ENCODE data around the gene MAGI2.
"Not testable (repeated sequence)": the region's sequence is repeated elsewhere in the genome, so short reads cannot be mapped to it uniquely, and the experiment has no call there.

Gene MAGI2

DNA sequence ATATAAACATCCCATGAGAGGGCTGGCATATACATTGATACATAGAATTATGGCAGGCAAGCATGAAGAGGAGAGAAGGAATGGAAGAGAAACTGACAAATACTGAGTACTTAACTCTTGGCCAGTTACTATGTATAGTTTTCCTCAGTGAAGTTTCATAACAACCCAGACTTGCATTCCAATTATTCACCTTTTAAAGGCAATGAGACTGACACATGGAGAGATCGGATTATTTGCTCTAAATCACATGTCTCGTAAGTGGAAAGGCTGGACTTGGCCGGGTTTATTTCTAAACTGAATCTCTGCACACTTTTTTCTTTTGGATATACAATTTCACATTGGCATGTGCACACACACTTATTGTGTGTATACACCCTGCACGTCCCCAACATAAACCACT is 1106.6 kb downstream of the MAGI2 start:
- H3K4me3 Mint-ChIP-seq = no peak overlapping the region
- no peaks in the 10 kb centered on the region for H3K36me3 Mint-ChIP-seq (ENCODE audit: low read depth)
- no peaks in the 10 kb centered on the region for H3K27me3 Mint-ChIP-seq
- H3K4me1 Mint-ChIP-seq = no peaks in the 10 kb centered on the region
- DNase-seq (no peak), ATAC-seq (no peak)
- no peak overlapping the region for H3K27ac Mint-ChIP-seq
- no peaks in the 10 kb centered on the region for H3K9me3 Mint-ChIP-seq

DNA sequence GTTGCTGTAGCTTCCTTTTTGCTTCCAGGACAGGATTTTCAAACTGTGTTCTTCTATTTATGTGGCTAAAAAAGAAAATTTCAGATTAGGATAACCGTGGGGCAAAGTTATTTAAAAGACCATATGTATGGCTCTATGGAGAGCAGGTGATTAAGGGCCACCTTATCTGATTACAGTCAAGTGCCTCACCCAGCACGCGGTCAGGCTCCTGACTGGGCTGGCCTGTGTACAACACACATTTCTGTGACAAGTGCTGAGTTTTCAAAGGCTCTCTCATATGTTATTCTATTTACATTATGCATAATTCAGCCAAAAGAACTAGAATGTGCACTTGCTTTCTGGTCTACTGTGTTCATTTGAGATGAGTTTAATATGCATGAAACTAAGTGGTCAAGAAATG is 1107.5 kb downstream of the MAGI2 start:
- Mint-ChIP-seq H3K4me1 (no peaks in the 10 kb centered on the region), H3K36me3 (ENCODE audit: low read depth) (no peaks in the 10 kb centered on the region), H3K4me3 (no peak overlapping the region), H3K27ac (no peak overlapping the region), H3K27me3 (no peaks in the 10 kb centered on the region), H3K9me3 (peaks cover 3% of the 10 kb centered on the region)
- ATAC-seq (no peak), DNase-seq (no peak)

DNA sequence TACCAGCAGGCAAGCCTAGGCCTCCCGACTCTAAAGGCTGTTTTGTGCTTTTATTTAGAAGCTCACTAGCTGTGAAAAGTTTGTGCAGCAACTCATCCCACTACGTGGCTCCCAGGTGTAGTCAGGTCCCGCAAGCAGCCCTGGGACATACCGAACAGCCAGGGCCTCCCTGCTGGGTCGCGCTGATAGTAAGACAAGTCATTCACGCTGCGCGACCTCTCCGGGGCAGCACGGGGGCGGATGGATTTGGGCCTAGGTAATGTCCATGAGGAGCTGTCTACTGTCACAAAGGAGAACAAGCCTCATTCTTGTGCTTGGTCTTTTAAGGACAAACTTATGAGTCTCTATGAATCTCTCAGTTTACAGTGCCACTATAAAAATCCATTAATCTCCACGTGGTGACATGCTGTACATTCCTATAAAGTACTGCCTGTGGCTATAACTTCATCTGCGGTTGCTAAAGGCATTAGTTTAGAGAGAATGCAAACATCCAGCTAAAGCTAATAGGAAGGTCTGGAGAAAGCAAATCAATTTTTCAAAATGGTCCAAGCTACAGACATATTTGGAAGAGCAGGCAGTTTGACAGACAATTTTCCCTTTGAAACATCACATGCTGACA is 1108.1 kb downstream of the MAGI2 start:
- Mint-ChIP-seq H3K9me3 (peaks cover 7% of the 10 kb centered on the region), H3K4me3 (no peak overlapping the region), H3K36me3 (ENCODE audit: low read depth) (no peaks in the 10 kb centered on the region), H3K27me3 (no peaks in the 10 kb centered on the region), H3K4me1 (no peaks in the 10 kb centered on the region), H3K27ac (no peak overlapping the region)
- ATAC-seq = no peak
- DNase-seq = no peak

DNA sequence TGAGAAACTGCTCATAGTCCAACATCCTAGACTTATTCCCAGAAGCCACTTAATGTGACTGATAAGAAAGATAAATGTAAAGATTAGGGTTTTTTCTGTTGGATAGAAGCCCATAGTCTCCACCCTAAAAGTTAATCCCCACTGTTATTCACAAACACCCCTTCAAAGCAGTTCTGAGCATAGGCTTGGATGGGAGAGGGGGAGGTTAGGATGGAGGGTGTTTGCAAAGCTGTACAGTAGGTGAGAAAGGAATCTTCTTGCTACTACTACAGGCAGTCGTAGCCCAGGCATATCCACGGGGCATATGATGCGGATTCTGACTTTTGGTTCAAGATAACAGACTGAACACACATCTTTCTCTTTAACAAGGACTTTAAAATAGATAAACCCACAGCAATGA is 1119.0 kb downstream of the MAGI2 start:
- DNase-seq = no peak
- no peak overlapping the region for H3K4me3 Mint-ChIP-seq
- no peaks in the 10 kb centered on the region for H3K27me3 Mint-ChIP-seq
- H3K36me3 Mint-ChIP-seq (ENCODE audit: low read depth) = no peaks in the 10 kb centered on the region
- no peaks in the 10 kb centered on the region for H3K4me1 Mint-ChIP-seq
- no peak overlapping the region for H3K27ac Mint-ChIP-seq
- H3K9me3 Mint-ChIP-seq = no peaks in the 10 kb centered on the region
- no peak for ATAC-seq

DNA sequence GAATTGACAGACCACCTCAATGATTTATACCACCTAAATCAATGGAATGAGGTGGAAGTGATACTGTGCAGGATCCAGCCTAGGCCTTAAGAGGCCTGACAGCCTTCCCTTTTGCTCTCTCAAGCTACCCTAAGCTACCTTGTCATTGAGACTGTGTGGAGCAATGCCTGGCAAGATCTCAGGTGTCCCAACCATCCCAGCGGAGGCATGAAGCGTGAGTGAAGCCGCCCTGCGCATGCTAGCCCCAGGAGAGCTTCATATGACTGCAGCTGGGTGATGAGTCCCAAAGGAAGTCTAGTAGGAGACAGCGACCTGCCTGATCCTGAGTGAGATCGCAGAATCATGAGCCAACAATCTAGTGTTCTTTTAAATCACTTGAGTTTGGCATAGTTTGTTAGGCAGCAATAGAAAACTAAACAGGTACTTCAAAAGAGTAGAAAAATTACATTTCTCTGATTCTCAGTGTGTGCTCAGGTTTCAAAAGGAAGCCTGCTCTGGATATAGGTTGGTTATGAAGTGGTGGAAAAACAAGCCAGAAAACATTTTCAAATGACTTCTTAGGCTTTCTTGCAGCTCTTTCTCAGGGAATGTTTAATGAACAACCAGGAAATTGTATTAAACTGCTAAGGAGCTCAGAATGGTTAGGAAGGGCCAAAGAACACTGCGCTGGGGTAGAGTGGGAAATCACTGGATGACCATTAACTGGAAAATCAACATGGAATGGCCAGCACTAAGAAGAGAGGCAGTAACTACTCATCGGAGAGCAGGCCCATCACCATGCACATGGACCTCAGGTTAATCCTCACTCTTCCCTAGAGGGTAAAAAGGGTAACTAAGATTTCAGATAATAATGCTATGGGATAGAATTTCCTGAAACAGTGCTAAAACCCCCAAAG is 1119.7 kb downstream of the MAGI2 start:
- no peaks in the 10 kb centered on the region for H3K36me3 Mint-ChIP-seq (ENCODE audit: low read depth)
- H3K4me1 Mint-ChIP-seq = no peaks in the 10 kb centered on the region
- H3K27ac Mint-ChIP-seq = no peak overlapping the region
- no peaks in the 10 kb centered on the region for H3K9me3 Mint-ChIP-seq
- H3K4me3 Mint-ChIP-seq = no peak overlapping the region
- ATAC-seq = no peak
- H3K27me3 Mint-ChIP-seq = no peaks in the 10 kb centered on the region
- no peak for DNase-seq

DNA sequence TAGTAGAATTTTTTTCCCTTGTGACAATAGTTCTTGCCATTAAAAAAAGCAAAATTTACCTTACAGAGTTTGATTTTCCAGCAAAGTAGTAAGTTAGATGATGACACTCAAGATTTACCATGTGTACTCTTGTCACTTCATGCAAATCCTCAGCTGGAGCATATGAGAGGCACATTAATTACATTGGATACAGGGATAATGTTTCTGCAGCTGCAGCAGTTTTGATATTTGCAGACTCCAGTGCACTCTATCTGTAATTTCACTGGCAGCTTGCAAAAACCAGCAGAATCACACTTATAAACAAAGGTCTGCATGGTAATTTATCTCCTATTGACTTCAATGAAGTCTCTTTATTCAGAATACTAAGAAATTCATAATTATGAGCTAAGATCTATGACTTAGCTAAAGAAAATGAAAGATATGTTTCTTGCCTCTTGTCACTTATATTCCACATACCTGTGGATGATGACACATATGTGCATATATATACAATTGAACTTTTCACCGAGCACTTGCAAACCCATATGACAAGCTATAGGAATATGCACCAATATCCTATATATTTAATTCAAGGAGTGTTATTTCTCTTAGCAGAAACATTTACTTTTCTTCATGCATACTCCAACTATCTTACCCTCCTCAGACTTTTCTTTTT is 1124.3 kb downstream of the MAGI2 start:
- ATAC-seq = no peak
- Mint-ChIP-seq H3K4me3 (no peak overlapping the region), H3K9me3 (no peaks in the 10 kb centered on the region), H3K27me3 (no peaks in the 10 kb centered on the region), H3K36me3 (ENCODE audit: low read depth) (no peaks in the 10 kb centered on the region), H3K4me1 (no peaks in the 10 kb centered on the region), H3K27ac (no peak overlapping the region)
- no peak for DNase-seq

DNA sequence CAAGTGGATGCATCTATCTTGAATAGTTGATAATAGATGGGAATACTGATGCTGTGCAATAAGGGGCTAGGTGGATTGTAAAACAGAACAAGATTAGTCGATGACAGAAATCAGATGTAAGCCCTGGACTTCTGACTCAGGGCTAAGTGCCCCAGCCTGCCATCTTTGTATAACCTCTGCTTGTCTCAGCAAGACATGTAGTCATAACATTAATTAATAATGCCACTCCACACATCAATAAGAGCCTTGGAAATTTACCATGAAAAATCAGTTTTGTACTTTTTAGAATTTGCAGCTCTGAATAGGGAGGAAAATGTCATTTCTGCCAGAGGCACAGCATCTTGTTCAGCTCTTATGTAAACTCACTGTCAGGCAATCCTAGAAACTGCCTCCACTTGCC is 1125.7 kb downstream of the MAGI2 start:
- H3K27me3 Mint-ChIP-seq = no peaks in the 10 kb centered on the region
- no peaks in the 10 kb centered on the region for H3K4me1 Mint-ChIP-seq
- no peak overlapping the region for H3K27ac Mint-ChIP-seq
- H3K36me3 Mint-ChIP-seq (ENCODE audit: low read depth) = no peaks in the 10 kb centered on the region
- no peak for ATAC-seq
- no peak for DNase-seq
- no peak overlapping the region for H3K4me3 Mint-ChIP-seq
- H3K9me3 Mint-ChIP-seq = no peaks in the 10 kb centered on the region

DNA sequence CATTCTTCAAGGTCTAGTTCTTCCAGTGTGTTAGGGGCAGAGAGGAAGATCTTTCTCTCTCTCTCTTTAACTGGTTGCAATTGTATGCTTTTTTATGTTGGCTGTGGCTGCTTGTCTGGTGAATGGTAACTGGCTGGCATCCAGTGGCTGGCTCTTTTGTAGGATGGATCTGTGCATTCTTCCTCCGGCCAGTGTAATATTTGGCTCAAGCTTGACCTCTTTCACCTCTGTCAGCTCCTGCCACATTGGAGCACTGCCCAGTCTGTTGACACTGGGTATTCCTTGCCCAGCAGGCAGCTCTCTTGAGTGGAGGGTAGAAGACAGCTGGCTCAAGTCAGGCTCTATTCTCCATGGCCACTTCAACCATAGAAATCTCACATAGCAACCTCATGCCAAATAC is 1126.6 kb downstream of the MAGI2 start:
- Mint-ChIP-seq H3K36me3 (ENCODE audit: low read depth) (no peaks in the 10 kb centered on the region), H3K4me3 (no peak overlapping the region), H3K27me3 (no peaks in the 10 kb centered on the region), H3K27ac (no peak overlapping the region), H3K4me1 (no peaks in the 10 kb centered on the region), H3K9me3 (no peaks in the 10 kb centered on the region)
- ATAC-seq = no peak
- DNase-seq = no peak

DNA sequence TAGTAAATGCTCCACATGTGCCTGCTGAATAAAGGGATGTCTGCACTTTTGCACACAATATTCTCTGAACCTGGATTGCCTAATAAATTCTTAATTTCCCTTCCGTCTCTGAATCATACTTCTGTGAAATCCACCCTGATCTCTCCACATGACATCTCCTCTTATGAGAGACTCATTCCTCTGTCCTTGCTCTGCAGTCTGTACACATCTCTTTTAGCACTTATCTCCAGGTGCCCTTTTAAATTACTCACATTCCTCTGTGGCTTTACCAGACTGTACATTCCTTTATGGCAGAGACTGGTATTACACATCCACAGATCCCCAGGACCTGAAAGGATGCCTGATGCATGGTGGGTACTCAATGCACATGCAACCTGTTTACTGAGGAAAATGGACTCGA is 1127.3 kb downstream of the MAGI2 start:
- H3K4me1 Mint-ChIP-seq = no peaks in the 10 kb centered on the region
- ATAC-seq (no peak), DNase-seq (no peak)
- no peak overlapping the region for H3K4me3 Mint-ChIP-seq
- no peaks in the 10 kb centered on the region for H3K9me3 Mint-ChIP-seq
- H3K27ac Mint-ChIP-seq = no peak overlapping the region
- H3K36me3 Mint-ChIP-seq (ENCODE audit: low read depth) = no peaks in the 10 kb centered on the region
- no peaks in the 10 kb centered on the region for H3K27me3 Mint-ChIP-seq

DNA sequence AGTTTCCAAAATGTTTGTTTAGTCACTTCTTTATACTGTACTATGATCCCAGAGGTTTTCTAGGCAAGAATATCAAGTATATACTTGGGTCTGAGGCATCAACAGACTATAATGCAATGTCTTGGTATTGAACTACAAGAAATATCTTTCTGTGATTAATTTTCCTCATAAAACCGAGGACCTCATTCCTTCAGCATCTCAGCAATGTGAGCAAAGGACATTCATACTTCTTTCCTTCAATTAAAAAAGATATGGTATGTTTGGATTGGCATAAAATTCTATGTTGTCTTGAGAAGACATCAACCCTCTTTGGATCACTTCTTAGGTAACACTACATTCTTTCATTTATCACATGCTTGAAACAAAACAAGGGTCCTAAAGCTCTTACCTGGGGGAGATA is 1130.3 kb downstream of the MAGI2 start:
- DNase-seq = no peak
- Mint-ChIP-seq H3K4me1 (no peaks in the 10 kb centered on the region), H3K36me3 (ENCODE audit: low read depth) (no peaks in the 10 kb centered on the region), H3K27ac (no peak overlapping the region), H3K9me3 (peaks cover 2% of the 10 kb centered on the region), H3K4me3 (no peak overlapping the region), H3K27me3 (no peaks in the 10 kb centered on the region)
- no peak for ATAC-seq

DNA sequence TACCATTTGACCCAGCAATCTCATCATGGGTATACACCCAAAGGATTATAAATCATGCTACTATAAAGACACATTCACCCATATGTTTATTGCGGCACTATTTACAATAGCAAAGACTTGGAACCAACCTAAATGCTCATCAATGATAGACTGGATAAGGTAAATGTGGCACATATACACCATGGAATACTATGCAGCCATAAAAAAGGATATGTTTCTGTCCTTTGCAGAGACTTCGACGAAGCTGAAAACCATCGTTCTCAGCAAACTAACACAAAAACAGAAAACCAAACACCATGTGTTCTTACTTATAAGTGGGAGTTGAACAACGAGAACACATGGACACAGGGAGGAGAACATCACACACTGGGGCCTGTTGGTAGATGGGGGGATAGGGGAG is 1131.2 kb downstream of the MAGI2 start:
- H3K4me1 Mint-ChIP-seq; ATAC-seq; H3K9me3 Mint-ChIP-seq; H3K27me3 Mint-ChIP-seq; H3K36me3 Mint-ChIP-seq (ENCODE audit: low read depth); H3K4me3 Mint-ChIP-seq; H3K27ac Mint-ChIP-seq; DNase-seq: not testable (repeated sequence)

DNA sequence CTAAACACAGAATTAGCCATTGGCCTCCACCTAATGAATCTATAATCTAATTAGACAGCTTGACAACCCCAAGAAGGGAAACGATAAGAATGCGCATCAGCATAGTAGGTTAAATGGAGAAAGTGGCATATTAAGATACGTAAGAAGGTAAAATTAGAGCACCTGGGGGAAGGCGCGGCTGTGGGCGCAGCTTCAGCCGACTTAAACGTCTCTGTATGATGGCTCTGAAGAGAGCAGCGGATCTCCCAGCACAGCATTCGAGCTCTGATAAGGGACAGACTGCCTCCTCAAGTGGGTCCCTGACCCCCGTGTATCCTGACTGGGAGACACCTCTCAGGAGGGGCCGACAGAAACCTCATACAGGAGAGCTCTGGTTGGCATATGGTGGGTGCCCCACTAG is 1136.1 kb downstream of the MAGI2 start:
- H3K9me3 Mint-ChIP-seq = peaks cover 4% of the 10 kb centered on the region
- H3K4me1 Mint-ChIP-seq = no peaks in the 10 kb centered on the region
- DNase-seq = no peak
- ATAC-seq = no peak
- no peaks in the 10 kb centered on the region for H3K36me3 Mint-ChIP-seq (ENCODE audit: low read depth)
- no peaks in the 10 kb centered on the region for H3K27me3 Mint-ChIP-seq
- H3K27ac Mint-ChIP-seq = no peak overlapping the region
- no peak overlapping the region for H3K4me3 Mint-ChIP-seq

DNA sequence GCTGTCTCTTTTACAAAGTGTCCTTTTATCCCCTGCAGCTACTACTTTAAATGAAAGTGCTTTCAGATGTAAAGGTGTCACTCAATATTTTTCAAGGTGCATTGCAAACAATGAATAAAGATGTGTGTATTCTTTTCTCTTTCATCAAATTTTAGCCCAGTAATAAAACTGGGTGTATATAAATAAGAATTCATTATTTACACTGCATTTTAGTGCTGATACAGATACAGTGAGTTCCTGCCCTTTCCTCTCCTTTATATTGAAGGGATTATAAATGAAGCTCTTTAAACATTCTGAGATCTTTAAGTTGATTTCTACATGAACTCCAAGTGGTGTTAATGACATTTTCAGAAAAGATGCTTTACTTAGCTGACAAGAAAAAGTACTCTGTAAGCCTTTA is 1137.4 kb downstream of the MAGI2 start:
- H3K4me3 Mint-ChIP-seq = no peak overlapping the region
- no peaks in the 10 kb centered on the region for H3K4me1 Mint-ChIP-seq
- H3K9me3 Mint-ChIP-seq = peaks cover 6% of the 10 kb centered on the region
- no peak overlapping the region for H3K27ac Mint-ChIP-seq
- H3K36me3 Mint-ChIP-seq (ENCODE audit: low read depth) = no peaks in the 10 kb centered on the region
- no peak for ATAC-seq
- no peaks in the 10 kb centered on the region for H3K27me3 Mint-ChIP-seq
- no peak for DNase-seq

DNA sequence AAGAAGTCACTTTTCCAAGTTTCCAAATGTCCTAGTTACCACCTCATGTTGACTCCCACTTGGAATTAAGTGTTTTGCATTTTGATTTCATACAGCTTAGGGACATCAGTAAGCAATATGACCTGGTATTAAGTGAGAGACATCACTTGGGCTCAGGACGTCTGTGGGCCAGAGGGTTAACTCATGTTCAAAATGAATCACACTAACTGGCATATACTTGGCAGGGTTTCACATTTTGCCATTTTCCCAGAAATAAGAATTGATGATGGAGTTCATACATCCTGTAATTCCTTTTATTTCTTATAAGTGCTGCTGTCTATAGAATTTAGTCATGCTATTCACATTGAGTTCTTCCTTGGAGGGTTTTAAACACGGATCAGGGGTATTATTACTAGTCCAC is 1138.3 kb downstream of the MAGI2 start:
- Mint-ChIP-seq H3K4me3 (no peak overlapping the region), H3K27ac (no peak overlapping the region), H3K9me3 (peaks cover 7% of the 10 kb centered on the region), H3K27me3 (no peaks in the 10 kb centered on the region), H3K36me3 (ENCODE audit: low read depth) (no peaks in the 10 kb centered on the region), H3K4me1 (no peaks in the 10 kb centered on the region)
- ATAC-seq (no peak), DNase-seq (no peak)

DNA sequence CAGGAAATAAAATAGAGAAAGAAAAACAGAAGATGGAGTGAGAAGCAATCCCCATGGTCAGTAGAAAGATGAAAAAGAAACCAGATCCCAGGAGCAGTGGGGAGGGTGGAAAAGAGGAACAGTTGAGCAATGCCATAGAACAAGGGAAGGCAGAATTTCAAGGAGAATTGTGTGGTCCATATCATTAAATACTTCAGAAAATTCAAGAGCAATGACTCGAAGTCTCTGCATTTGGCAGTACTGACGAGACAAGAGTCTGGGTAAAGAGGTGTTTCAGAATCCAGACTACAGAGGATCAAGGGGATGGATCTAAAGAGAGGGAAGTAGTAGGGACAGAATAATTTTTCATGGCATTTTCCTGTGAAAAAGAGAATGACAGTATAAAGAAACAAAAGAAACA is 1142.3 kb downstream of the MAGI2 start:
- H3K36me3 Mint-ChIP-seq (ENCODE audit: low read depth) = no peaks in the 10 kb centered on the region
- no peak for ATAC-seq
- no peak overlapping the region for H3K4me3 Mint-ChIP-seq
- no peak for DNase-seq
- no peaks in the 10 kb centered on the region for H3K27me3 Mint-ChIP-seq
- H3K9me3 Mint-ChIP-seq = peaks cover 3% of the 10 kb centered on the region
- H3K4me1 Mint-ChIP-seq = no peaks in the 10 kb centered on the region
- no peak overlapping the region for H3K27ac Mint-ChIP-seq

Measured in activated naive CD8-positive, alpha-beta T cell treated with anti-CD3 and anti-CD28 coated beads, Interleukin-2, amount 50 U/mL, for 24 hours (primary cell).